GM23338 (cell line): ENCODE measurements around the gene APOB. TPM values are rescaled to one million over a fixed set of nuclear protein-coding genes. Genes with fewer than 3 reads are reported as not detected.

Experiments used
- ATAC-seq: fragments of 200-7000 bp; cut with Tn5 transposase; 3 replicates; pipeline ENCODE4 v1.9.1; 2020
- DNase-seq: peaks from one replicate; pipeline ENCODE4 v3.0.0-alpha.2; 2015; ENCODE audit warnings: low spot score
- H2AFZ ChIP-seq: fragments of 200-600 bp; sonication (generic); 2 replicates; pipeline ENCODE4 v1.8.0; 2016; ENCODE audit warnings: antibody characterized with exemption, mild to moderate bottlenecking, moderate library complexity
- H3F3A ChIP-seq: fragments of 200-600 bp; sonication (generic); replicated peaks from 2 replicates; pipeline ENCODE4 v1.8.0; 2017; ENCODE audit warnings: antibody characterized with exemption, mixed run types, low read depth
- H3K27ac ChIP-seq: fragments of 200-600 bp; sonication (generic); 2 replicates; pipeline ENCODE4 v1.6.1; 2016; ENCODE audit warnings: low read depth
- H3K27me3 ChIP-seq: fragments of 200-600 bp; sonication (generic); 2 replicates; pipeline ENCODE4 v1.8.0; 2016; ENCODE audit warnings: mild to moderate bottlenecking, mixed run types, moderate library complexity; ENCODE audit not compliant: insufficient read depth
- H3K36me3 ChIP-seq: fragments of 200-600 bp; sonication (generic); 2 replicates; pipeline ENCODE4 v1.8.0; 2016; ENCODE audit warnings: mild to moderate bottlenecking; ENCODE audit not compliant: insufficient read depth
- H3K4me1 ChIP-seq: fragments of 200-600 bp; sonication (generic); 2 replicates; pipeline ENCODE4 v1.8.0; 2016; ENCODE audit warnings: mild to moderate bottlenecking, moderate library complexity; ENCODE audit not compliant: insufficient read depth
- H3K4me2 ChIP-seq: fragments of 200-600 bp; sonication (generic); 2 replicates; pipeline ENCODE4 v1.7.1; 2017; ENCODE audit warnings: mixed run types
- H3K4me3 ChIP-seq: fragments of 200-600 bp; sonication (generic); 2 replicates; pipeline ENCODE4 v1.6.1; 2016; ENCODE audit warnings: mixed run types
- H3K79me2 ChIP-seq: fragments of 200-600 bp; sonication (generic); replicated peaks from 2 replicates; pipeline ENCODE4 v1.8.0; 2017; ENCODE audit warnings: mild to moderate bottlenecking; ENCODE audit not compliant: insufficient read depth
- H3K9me2 ChIP-seq: fragments of 200-600 bp; sonication (generic); 2 replicates; pipeline ENCODE4 v1.8.0; 2017; ENCODE audit not compliant: insufficient read depth
- H4K20me1 ChIP-seq: fragments of 200-600 bp; sonication (generic); replicated peaks from 2 replicates; pipeline ENCODE4 v1.8.0; 2017; ENCODE audit warnings: mild to moderate bottlenecking; ENCODE audit not compliant: insufficient read depth
- H3K27ac Mint-ChIP-seq: 2 replicates; pipeline ENCODE4 v1.8.0; 2020; ENCODE audit warnings: inconsistent platforms, mild to moderate bottlenecking, moderate library complexity, mixed read lengths
- H3K27me3 Mint-ChIP-seq: 3 replicates; pipeline ENCODE4 v1.8.0; 2022; ENCODE audit warnings: low read depth, mild to moderate bottlenecking, moderate library complexity, mixed read lengths, inconsistent platforms; ENCODE audit not compliant: insufficient read depth, poor library complexity
- H3K36me3 Mint-ChIP-seq: 3 replicates; pipeline ENCODE4 v1.8.0; 2021; ENCODE audit warnings: low read depth, mild to moderate bottlenecking, inconsistent platforms, moderate library complexity, mixed read lengths
- H3K4me1 Mint-ChIP-seq: 3 replicates; pipeline ENCODE4 v1.8.0; 2020; ENCODE audit warnings: mild to moderate bottlenecking, inconsistent platforms, mixed read lengths
- H3K4me3 Mint-ChIP-seq: 3 replicates; pipeline ENCODE4 v1.8.0; 2021; ENCODE audit warnings: moderate library complexity, mild to moderate bottlenecking, inconsistent platforms, mixed read lengths
- H3K9me3 Mint-ChIP-seq: 3 replicates; pipeline ENCODE4 v1.8.0; 2020; ENCODE audit warnings: moderate library complexity, mild to moderate bottlenecking, inconsistent platforms, mixed read lengths
- CREB1 ChIP-seq: fragments of 250-450 bp; sonication (Bioruptor Pico); IDR thresholded peaks from 2 replicates; pipeline ENCODE4 v1.5.0; 2020; ENCODE audit warnings: low read depth, mild to moderate bottlenecking, moderate library complexity
- EZH2 ChIP-seq: fragments of 200-600 bp; sonication (generic); IDR thresholded peaks from one replicate; pipeline ENCODE4 v1.8.0; 2017; ENCODE audit warnings: antibody characterized with exemption, mild to moderate bottlenecking, low read depth; ENCODE audit not compliant: unreplicated experiment
- EZH2phosphoT487 ChIP-seq: fragments of 200-600 bp; sonication (generic); IDR thresholded peaks from one replicate; pipeline ENCODE4 v1.8.1; 2018; ENCODE audit warnings: antibody characterized with exemption; ENCODE audit not compliant: unreplicated experiment
- JUNB ChIP-seq: IDR thresholded peaks from one replicate; pipeline ENCODE4 v1.6.1; 2016; ENCODE audit warnings: antibody characterized with exemption; ENCODE audit not compliant: unreplicated experiment
- NANOG ChIP-seq: IDR thresholded peaks from 2 replicates; pipeline ENCODE4 v1.6.1; 2016; ENCODE audit warnings: antibody characterized with exemption, borderline replicate concordance
- POLR2AphosphoS5 ChIP-seq: IDR thresholded peaks from 2 replicates; pipeline ENCODE4 v1.6.1; 2016; ENCODE audit warnings: antibody characterized with exemption, low read depth
- STAT1 ChIP-seq: IDR thresholded peaks from one replicate; pipeline ENCODE4 v1.6.1; 2016; ENCODE audit warnings: antibody characterized with exemption; ENCODE audit not compliant: unreplicated experiment
- ZNF114 ChIP-seq: fragments of 250-450 bp; sonication (Bioruptor Pico); IDR thresholded peaks from 2 replicates; pipeline ENCODE4 v1.5.0; 2020; ENCODE audit warnings: mild to moderate bottlenecking, moderate library complexity
- ZNF331 ChIP-seq: fragments of 250-450 bp; sonication (Bioruptor Pico); IDR thresholded peaks from 2 replicates; pipeline ENCODE4 v1.5.0; 2020; ENCODE audit warnings: low read depth, mild to moderate bottlenecking, moderate library complexity
- polyA plus RNA-seq: library from polyadenylated mRNA; unstranded; fragments of >200 nt; fragmentation: Nextera tagmentation; extraction: Ambion mirVana; gene quantifications from 2 replicates; pipeline ENCODE4 v1.2.1, GENCODE V29; 2016
- total RNA-seq: library from RNA; depleted of rRNA; stranded (reverse); fragments of >200 nt; shearing (Covaris generic); gene quantifications from 2 replicates; pipeline ENCODE4 v1.2.3, GENCODE V29; 2014
- TF ChIP-seq, protein P1 (sequence below): fragments of 250-450 bp; sonication (Bioruptor Pico); IDR thresholded peaks from 2 replicates; pipeline ENCODE4 v1.5.0; 2020; ENCODE audit warnings: mild to moderate bottlenecking, moderate library complexity
- TF ChIP-seq, protein P2 (sequence below): IDR thresholded peaks from one replicate; pipeline ENCODE4 v1.6.1; 2018; ENCODE audit warnings: antibody characterized with exemption; ENCODE audit not compliant: unreplicated experiment
- TF ChIP-seq, protein P3 (sequence below), 2 experiments: fragments of 200-600 bp in 1 of 2; sonication (generic) in 1 of 2; conservative IDR thresholded peaks; 2 replicates each; pipeline versions ENCODE4 v1.5.1 to v1.6.1; 2016 to 2017; ENCODE audit warnings: antibody characterized with exemption in 2 of 2, low read depth in 2 of 2, mild to moderate bottlenecking in 2 of 2, moderate library complexity in 1 of 2
- TF ChIP-seq, protein P4 (sequence below): IDR thresholded peaks from 2 replicates; pipeline ENCODE4 v1.6.1; 2016; ENCODE audit warnings: antibody characterized with exemption

APOB gene
- total and polyA plus RNA-seq, 2 experiments from 2014 or later: 0.08 to 0.56 TPM

DNA sequence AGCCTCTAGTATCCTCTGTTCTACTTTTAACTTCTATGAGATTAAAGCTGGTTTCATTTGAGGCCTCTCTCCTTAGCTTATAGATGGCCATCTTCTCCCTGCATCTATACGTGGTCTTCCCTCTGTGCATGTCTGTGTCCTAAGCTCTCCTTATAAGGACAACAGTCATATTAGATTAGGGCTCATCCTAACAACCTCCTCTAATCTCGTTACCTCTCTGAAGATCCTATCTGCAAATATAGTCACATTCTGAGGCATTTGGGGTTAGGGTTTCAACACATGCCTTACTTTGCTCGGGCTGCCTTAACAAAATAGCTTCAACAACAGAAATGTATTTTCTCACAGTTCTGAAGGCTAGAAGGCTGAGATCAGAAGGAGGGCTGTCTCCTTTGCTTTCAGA is 11.6 kb upstream of the APOB start:
- H3F3A ChIP-seq: no peaks in the 10 kb centered on the region
- no peaks in the 10 kb centered on the region for H3K79me2 ChIP-seq
- Mint-ChIP-seq H3K9me3 (no peaks in the 10 kb centered on the region), H3K27me3 (peaks cover 2% of the 10 kb centered on the region), H3K4me3 (no peak overlapping the region), H3K27ac (no peak overlapping the region), H3K4me1 (peaks cover 11% of the 10 kb centered on the region; the same call in 2 of the 3 replicates), H3K36me3 (no peaks in the 10 kb centered on the region)
- no peak overlapping the region for H3K4me2 ChIP-seq
- H3K9me2 ChIP-seq: no peaks in the 10 kb centered on the region
- no peaks in the 10 kb centered on the region for H3K4me1 ChIP-seq
- TF ChIP-seq CREB1 (CRISPR knock-in tag): no peak
- TF ChIP-seq JUNB: no peak
- TF ChIP-seq, protein P1, sequence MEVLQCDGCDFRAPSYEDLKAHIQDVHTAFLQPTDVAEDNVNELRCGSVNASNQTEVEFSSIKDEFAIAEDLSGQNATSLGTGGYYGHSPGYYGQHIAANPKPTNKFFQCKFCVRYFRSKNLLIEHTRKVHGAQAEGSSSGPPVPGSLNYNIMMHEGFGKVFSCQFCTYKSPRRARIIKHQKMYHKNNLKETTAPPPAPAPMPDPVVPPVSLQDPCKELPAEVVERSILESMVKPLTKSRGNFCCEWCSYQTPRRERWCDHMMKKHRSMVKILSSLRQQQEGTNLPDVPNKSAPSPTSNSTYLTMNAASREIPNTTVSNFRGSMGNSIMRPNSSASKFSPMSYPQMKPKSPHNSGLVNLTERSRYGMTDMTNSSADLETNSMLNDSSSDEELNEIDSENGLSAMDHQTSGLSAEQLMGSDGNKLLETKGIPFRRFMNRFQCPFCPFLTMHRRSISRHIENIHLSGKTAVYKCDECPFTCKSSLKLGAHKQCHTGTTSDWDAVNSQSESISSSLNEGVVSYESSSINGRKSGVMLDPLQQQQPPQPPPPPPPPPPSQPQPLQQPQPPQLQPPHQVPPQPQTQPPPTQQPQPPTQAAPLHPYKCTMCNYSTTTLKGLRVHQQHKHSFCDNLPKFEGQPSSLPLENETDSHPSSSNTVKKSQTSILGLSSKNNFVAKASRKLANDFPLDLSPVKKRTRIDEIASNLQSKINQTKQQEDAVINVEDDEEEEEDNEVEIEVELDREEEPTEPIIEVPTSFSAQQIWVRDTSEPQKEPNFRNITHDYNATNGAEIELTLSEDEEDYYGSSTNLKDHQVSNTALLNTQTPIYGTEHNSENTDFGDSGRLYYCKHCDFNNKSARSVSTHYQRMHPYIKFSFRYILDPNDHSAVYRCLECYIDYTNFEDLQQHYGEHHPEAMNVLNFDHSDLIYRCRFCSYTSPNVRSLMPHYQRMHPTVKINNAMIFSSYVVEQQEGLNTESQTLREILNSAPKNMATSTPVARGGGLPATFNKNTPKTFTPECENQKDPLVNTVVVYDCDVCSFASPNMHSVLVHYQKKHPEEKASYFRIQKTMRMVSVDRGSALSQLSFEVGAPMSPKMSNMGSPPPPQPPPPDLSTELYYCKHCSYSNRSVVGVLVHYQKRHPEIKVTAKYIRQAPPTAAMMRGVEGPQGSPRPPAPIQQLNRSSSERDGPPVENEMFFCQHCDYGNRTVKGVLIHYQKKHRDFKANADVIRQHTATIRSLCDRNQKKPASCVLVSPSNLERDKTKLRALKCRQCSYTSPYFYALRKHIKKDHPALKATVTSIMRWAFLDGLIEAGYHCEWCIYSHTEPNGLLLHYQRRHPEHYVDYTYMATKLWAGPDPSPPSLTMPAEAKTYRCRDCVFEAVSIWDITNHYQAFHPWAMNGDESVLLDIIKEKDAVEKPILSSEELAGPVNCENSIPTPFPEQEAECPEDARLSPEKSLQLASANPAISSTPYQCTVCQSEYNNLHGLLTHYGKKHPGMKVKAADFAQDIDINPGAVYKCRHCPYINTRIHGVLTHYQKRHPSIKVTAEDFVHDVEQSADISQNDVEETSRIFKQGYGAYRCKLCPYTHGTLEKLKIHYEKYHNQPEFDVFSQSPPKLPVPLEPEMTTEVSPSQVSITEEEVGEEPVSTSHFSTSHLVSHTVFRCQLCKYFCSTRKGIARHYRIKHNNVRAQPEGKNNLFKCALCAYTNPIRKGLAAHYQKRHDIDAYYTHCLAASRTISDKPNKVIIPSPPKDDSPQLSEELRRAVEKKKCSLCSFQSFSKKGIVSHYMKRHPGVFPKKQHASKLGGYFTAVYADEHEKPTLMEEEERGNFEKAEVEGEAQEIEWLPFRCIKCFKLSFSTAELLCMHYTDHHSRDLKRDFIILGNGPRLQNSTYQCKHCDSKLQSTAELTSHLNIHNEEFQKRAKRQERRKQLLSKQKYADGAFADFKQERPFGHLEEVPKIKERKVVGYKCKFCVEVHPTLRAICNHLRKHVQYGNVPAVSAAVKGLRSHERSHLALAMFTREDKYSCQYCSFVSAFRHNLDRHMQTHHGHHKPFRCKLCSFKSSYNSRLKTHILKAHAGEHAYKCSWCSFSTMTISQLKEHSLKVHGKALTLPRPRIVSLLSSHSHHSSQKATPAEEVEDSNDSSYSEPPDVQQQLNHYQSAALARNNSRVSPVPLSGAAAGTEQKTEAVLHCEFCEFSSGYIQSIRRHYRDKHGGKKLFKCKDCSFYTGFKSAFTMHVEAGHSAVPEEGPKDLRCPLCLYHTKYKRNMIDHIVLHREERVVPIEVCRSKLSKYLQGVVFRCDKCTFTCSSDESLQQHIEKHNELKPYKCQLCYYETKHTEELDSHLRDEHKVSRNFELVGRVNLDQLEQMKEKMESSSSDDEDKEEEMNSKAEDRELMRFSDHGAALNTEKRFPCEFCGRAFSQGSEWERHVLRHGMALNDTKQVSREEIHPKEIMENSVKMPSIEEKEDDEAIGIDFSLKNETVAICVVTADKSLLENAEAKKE (CRISPR knock-in tag): no peak
- TF ChIP-seq POLR2AphosphoS5: no peak
- no peak for TF ChIP-seq ZNF331 (CRISPR knock-in tag)
- TF ChIP-seq NANOG: no peak
- no peak for TF ChIP-seq EZH2phosphoT487
- TF ChIP-seq EZH2: no peak
- TF ChIP-seq, protein P2, sequence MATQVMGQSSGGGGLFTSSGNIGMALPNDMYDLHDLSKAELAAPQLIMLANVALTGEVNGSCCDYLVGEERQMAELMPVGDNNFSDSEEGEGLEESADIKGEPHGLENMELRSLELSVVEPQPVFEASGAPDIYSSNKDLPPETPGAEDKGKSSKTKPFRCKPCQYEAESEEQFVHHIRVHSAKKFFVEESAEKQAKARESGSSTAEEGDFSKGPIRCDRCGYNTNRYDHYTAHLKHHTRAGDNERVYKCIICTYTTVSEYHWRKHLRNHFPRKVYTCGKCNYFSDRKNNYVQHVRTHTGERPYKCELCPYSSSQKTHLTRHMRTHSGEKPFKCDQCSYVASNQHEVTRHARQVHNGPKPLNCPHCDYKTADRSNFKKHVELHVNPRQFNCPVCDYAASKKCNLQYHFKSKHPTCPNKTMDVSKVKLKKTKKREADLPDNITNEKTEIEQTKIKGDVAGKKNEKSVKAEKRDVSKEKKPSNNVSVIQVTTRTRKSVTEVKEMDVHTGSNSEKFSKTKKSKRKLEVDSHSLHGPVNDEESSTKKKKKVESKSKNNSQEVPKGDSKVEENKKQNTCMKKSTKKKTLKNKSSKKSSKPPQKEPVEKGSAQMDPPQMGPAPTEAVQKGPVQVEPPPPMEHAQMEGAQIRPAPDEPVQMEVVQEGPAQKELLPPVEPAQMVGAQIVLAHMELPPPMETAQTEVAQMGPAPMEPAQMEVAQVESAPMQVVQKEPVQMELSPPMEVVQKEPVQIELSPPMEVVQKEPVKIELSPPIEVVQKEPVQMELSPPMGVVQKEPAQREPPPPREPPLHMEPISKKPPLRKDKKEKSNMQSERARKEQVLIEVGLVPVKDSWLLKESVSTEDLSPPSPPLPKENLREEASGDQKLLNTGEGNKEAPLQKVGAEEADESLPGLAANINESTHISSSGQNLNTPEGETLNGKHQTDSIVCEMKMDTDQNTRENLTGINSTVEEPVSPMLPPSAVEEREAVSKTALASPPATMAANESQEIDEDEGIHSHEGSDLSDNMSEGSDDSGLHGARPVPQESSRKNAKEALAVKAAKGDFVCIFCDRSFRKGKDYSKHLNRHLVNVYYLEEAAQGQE: no peak
- no peak for TF ChIP-seq ZNF114 (CRISPR knock-in tag)
- TF ChIP-seq, protein P3, sequence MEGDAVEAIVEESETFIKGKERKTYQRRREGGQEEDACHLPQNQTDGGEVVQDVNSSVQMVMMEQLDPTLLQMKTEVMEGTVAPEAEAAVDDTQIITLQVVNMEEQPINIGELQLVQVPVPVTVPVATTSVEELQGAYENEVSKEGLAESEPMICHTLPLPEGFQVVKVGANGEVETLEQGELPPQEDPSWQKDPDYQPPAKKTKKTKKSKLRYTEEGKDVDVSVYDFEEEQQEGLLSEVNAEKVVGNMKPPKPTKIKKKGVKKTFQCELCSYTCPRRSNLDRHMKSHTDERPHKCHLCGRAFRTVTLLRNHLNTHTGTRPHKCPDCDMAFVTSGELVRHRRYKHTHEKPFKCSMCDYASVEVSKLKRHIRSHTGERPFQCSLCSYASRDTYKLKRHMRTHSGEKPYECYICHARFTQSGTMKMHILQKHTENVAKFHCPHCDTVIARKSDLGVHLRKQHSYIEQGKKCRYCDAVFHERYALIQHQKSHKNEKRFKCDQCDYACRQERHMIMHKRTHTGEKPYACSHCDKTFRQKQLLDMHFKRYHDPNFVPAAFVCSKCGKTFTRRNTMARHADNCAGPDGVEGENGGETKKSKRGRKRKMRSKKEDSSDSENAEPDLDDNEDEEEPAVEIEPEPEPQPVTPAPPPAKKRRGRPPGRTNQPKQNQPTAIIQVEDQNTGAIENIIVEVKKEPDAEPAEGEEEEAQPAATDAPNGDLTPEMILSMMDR (conservative IDR thresholded peaks at IDR 0.05; ENCODE audit: low read depth in 2 of 2): no peak
- TF ChIP-seq STAT1: no peak
- TF ChIP-seq, protein P4, sequence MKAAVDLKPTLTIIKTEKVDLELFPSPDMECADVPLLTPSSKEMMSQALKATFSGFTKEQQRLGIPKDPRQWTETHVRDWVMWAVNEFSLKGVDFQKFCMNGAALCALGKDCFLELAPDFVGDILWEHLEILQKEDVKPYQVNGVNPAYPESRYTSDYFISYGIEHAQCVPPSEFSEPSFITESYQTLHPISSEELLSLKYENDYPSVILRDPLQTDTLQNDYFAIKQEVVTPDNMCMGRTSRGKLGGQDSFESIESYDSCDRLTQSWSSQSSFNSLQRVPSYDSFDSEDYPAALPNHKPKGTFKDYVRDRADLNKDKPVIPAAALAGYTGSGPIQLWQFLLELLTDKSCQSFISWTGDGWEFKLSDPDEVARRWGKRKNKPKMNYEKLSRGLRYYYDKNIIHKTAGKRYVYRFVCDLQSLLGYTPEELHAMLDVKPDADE: no peak
- no peaks in the 10 kb centered on the region for H3K36me3 ChIP-seq
- H3K27me3 ChIP-seq: no peaks in the 10 kb centered on the region
- H2AFZ ChIP-seq: no peak overlapping the region
- H4K20me1 ChIP-seq: no peaks in the 10 kb centered on the region
- no peak overlapping the region for H3K27ac ChIP-seq
- DNase-seq: no peak
- H3K4me3 ChIP-seq: no peak overlapping the region
- ATAC-seq: no peak
